Esophagus mucosa (tissue), 1 donor: ENCODE results near the gene KLF7. TPM values are rescaled to one million over a fixed set of nuclear protein-coding genes. Genes with fewer than 3 reads are reported as not detected.

ENCODE experiments used
- ATAC-seq: fragments of 200-7000 bp; cut with Tn5 transposase; one replicate; pipeline ENCODE4 v1.9.1; 2020
- total RNA-seq: library from RNA; stranded (reverse); gene quantifications from one replicate; pipeline ENCODE4 v1.2.4, GENCODE V29; 2023
- donor health status: DM: yes; HTN: yes; CAD: no.

Gene KLF7
- total RNA-seq, 1 donor from 2014 or later, result 20.1 TPM

- no peak for ATAC-seq
Observed at GRCh38 chr2:207091176-207091575, 74.6 kb downstream of the KLF7 start.

- no peak for ATAC-seq
Observed at GRCh38 chr2:207090389-207090788, 75.4 kb downstream of the KLF7 start.

- ATAC-seq, result no peak
Observed at GRCh38 chr2:207088839-207089238, 76.9 kb downstream of the KLF7 start.

GRCh38 chr2:207088276-207088675, 77.5 kb downstream of the KLF7 start:
- no peak for ATAC-seq

- no peak for ATAC-seq
Observed at GRCh38 chr2:207087046-207087902, 78.5 kb downstream of the KLF7 start.

GRCh38 chr2:207086136-207086535, 79.6 kb downstream of the KLF7 start:
- ATAC-seq, result no peak

- no peak for ATAC-seq
Observed at GRCh38 chr2:207085110-207085509, 80.6 kb downstream of the KLF7 start.

- ATAC-seq, result no peak
Observed at GRCh38 chr2:207083361-207084110, 82.2 kb downstream of the KLF7 start.

- ATAC-seq, result no peak
Observed at GRCh38 chr2:207082619-207083018, 83.1 kb downstream of the KLF7 start.

GRCh38 chr2:207078186-207078798, 87.5 kb downstream of the KLF7 start:
- ATAC-seq, result no peak

- ATAC-seq, result no peak
Observed at GRCh38 chr2:207077266-207077665, 88.5 kb downstream of the KLF7 start.

GRCh38 chr2:207075456-207075855, 90.3 kb downstream of the KLF7 start:
- ATAC-seq, result no peak

GRCh38 chr2:207073801-207074678, 91.7 kb downstream of the KLF7 start:
- ATAC-seq, result no peak

- ATAC-seq, result no peak
Observed at GRCh38 chr2:207073412-207073800, 92.3 kb downstream of the KLF7 start.

GRCh38 chr2:207072571-207072970, 93.2 kb downstream of the KLF7 start:
- no peak for ATAC-seq

GRCh38 chr2:207071820-207072219, 93.9 kb downstream of the KLF7 start:
- ATAC-seq, result no peak

GRCh38 chr2:207067473-207067872, 98.3 kb downstream of the KLF7 start:
- no peak for ATAC-seq

GRCh38 chr2:207066791-207067460, 98.8 kb downstream of the KLF7 start:
- no peak for ATAC-seq

- no peak for ATAC-seq
Observed at GRCh38 chr2:207066166-207066565, 99.6 kb downstream of the KLF7 start.

- ATAC-seq, result no peak
Observed at GRCh38 chr2:207064128-207064690, 101.5 kb downstream of the KLF7 start.

GRCh38 chr2:207061181-207061580, 104.6 kb downstream of the KLF7 start:
- ATAC-seq, result no peak

- ATAC-seq, result no peak
Observed at GRCh38 chr2:207055257-207055656, 110.5 kb downstream of the KLF7 start.
